ENCODE data around the gene PSEN2.

PSEN2 gene

DNA sequence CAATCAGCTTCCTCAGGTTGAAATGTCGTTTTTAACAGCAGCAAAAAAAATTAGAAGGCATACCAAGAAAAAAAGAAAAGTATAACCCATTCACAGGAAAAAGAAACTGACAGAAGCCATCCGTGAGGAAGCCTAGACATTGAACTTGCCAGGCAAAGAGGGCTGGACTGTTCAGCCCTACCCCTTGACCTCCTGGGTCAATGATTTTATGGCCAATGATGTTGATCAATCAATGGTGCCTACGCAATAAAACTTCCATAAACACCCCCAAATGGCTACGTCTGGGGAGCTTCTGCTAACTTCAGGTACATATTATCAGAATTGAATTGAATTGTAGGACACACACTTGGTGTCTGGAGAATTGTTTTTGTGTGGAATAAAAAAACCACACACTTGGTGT lies 4.8 kb upstream of the PSEN2 start:
- DNase-seq (ENCODE audit: low spot score), result no peak

DNA sequence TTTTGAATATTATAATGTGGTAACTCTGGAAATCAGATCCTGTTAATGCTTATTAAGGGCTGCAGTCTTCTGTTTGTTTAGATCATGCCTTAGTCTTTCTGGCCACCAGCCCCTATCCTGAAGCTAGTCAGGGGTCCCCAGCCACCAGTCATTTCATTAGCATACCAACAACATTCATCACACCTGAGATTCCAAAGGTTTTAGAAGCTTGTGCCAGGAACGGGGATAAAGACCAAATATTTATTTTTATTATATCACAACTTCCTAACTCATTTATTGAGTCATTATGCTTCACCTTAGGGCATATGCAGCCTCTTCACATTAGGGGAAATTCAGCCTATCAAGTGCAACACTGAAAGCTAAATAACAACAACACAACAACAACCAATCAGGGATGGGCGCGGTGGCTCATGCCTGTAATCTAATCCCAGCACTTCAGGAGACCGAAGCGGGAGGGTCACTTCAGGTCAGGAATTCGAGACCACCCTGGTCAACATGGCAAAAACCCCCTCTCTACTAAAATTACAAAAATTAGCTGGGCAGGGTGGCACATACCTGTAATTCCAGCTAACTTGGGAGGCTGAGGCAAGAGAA lies 2.9 kb upstream of the PSEN2 start:
- DNase-seq (ENCODE audit: low spot score), result no peak

DNA sequence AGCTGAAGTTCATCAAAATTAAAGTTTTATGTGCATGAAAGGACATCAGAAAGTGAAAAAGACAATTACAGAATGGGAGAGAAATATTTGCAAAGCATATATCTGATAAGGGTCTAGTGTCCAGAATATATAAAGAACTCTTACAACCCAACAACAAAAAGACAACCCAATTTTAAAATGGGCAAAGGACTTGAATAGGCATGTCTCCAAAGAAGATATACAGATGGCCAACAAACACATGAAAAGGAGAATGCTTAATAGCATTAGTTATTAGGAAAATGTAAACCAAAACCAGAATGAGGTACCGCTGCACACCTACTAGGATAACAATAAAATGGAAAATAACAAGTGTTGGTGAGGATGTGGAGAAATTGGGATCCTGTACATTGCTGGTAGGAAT lies 1.7 kb upstream of the PSEN2 start:
- DNase-seq (ENCODE audit: low spot score), result no peak

DNA sequence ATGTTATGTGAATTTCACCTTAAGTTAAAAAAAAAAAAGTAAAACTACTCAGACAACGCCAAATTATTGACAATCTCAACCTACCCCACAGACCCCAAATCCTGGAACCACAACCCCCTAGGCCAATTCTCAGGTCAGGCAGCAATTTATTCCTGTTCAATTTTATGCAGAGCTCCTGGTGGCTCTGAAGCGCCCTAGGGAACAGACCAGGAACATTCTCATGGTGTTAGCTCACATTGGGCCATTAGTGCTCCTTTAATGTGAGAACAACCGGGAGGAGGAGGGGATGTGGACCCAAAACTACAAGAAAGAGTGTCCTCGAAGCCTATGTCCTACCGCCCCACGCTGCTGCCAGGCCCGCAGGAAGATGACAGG lies 403 bp upstream of the PSEN2 start:
- DNase-seq (ENCODE audit: low spot score), result no peak

DNA sequence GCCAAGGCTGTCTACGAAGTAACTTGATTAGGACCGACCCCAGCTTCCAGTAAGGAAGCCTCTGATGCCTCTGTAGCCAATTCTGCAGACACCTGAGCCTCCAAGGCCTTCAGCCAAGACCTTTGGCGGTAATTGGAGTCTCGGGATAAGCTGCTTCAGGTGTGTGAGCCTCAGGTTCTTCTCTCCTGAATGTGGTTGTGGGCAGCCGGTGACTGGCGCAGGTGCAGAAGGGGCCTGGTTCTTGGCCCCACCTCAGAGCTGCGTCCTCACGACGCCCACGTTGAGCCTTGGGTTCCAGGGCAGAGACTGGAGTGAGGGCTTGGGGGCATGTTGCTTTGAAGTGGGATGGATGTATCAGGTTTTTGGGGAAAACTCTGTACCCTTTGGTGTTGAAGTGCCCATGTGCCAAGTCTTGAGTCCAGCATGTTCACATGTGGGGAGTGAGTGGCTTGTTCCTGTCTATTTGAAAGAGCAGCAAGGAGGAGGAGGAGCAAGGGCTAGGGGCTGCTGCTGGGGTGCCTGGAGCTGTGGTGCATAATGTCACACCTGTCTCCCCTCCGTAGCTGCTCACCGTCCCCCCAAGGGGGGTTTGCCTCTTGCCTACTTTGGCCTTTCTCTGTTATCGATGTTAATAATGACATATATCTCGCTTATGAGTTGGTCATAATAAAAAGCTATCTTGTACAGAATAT lies 1.4 kb downstream of the PSEN2 start:
- no peak for DNase-seq (ENCODE audit: low spot score)

DNA sequence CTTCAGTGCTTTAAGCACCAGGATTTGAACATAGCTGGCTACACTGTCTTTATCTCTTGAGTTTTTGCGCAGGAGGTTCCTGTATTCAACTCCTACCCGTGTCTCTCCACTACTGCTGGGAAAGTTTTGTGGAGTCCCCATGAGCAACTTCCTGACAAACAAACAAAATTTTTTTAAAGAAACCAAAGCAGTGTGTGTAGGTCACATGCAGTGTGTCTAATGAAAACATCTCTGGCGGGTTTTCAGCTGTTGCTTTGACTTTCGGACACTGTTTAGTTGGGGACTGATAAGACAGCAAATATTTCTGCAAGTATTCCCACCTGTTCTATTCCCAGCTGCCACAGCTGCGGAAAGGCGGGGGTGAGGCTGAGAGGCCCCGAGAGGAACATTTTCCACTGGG lies 2.0 kb downstream of the PSEN2 start:
- DNase-seq (ENCODE audit: low spot score), result no peak

DNA sequence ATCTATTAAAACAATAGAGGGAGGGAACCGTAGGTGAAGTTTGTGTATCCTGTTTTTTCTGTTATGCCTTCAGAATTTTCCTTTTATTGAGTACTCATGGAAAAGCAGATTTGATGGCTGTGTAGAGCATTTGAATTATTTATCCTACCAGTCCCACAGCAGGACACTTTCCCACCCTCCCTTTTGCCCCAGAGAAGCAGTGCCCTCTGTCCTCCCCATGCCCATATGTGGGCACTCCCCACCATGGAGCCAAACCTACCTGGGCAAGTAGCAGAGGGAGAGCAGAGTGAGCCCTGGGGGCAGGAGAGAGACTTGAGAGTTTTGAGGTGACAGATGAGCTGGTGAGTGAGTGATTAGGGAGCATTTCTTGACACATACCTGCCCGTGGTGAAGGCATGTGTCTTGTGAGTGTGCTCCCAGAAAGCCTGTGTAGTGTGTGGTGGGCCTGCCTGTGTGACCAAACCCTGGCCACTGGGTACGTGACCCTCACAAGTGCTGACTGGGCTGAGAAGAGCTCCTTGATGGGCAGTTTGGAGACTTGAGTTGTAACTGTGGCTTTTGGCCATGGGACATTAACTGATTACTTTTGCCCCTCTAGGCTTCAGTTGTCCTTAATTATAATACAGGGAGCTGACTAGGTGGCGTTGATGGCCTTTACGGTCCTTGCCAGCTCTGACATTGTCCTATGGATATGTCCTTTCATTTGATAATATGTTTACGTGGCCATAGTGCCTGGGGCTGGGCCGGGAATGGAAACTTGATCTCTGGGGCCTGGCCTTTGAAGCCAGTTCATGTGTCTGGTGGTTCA lies 3.6 kb downstream of the PSEN2 start:
- DNase-seq (ENCODE audit: low spot score), result no peak

DNA sequence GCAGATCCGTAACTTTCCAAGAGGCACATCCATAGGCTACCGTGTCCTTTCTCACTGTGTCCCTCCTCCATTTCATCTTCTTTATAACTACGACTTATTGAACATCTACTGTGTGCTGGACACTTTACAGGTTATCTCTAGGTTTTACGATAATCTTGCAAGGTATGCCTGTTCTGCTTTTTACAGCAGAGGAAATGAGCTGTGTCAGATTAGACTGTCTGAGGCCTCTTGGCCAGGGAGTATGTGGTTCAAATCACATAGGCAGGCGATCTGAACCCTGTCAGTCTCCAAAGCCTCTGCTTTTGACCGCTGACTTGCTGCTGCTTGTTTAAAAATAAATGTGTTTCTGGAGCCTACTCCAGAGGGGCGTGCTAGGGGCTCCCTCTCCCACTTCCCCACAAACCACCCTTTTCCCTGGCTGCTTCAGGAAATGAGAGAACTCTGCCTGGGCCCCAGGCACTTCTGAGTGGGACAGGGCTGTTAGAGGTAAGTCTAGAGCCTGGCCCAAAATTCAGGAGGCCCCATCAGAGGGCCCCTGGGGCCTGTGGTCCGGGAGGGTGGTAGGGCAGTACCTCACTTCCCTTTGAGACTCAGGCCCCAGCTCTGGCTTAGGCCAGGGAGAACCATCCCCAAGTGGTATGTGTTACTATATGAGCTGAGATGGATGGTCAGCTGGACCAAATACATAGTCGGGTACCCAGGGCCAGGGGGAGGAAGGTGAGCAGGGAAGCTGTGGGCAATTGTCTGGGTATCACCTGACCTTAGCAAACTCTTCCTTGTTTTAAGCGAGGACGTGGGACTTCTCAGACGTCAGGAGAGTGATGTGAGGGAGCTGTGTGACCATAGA lies 4.4 kb downstream of the PSEN2 start:
- DNase-seq (ENCODE audit: low spot score), result no peak

DNA sequence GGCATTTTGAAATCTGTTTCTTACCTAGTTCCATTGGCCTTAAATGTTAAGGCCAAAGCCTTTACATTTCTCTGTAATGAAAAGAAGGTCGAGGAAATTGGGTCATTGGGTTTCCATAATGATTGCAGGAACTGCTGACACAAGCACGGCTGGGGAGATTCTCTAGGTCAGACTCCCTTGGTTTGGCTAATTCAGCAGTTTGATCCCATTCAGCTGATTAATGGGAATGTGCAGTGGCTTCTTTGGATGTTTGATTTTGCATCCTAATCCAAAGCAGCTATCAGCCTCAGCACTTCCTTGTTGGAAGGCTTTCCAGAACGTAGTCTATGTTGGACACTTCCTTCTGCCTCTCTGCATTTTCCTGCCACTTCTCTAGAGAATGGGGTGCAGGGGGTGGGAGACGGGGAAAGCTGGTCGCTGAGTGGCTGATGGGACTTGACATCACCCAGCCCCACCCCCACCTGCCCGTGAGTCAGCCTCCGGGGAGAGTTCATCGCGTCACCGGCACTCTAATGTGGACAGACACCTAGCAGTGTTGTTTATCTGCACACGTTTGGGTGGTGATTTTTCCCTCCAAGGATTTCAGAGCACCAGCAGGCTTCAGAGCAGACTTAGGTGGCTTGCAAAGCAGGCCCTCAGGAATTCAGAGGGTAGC lies 5.4 kb downstream of the PSEN2 start:
- DNase-seq (ENCODE audit: low spot score), result no peak

DNA sequence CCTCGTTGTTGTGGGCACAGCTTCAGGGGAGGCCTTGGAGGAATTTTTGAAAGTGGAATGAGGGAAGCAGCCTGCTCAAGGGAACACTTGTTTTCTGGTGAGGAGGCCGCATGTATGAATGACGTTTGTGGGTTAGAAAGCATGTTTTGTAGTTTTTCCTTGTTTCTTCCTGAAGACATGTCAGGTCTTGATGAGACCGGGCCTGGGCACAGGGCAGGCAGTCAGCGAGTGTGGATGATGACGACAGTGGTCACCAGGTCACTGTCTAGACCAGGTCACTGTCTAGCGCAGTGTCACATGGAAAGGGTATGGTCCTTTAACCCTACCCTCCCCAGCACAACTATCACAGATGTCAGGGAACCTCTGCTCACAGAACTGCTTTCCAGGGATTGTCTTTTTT lies 7.3 kb downstream of the PSEN2 start:
- DNase-seq (ENCODE audit: low spot score), result no peak

DNA sequence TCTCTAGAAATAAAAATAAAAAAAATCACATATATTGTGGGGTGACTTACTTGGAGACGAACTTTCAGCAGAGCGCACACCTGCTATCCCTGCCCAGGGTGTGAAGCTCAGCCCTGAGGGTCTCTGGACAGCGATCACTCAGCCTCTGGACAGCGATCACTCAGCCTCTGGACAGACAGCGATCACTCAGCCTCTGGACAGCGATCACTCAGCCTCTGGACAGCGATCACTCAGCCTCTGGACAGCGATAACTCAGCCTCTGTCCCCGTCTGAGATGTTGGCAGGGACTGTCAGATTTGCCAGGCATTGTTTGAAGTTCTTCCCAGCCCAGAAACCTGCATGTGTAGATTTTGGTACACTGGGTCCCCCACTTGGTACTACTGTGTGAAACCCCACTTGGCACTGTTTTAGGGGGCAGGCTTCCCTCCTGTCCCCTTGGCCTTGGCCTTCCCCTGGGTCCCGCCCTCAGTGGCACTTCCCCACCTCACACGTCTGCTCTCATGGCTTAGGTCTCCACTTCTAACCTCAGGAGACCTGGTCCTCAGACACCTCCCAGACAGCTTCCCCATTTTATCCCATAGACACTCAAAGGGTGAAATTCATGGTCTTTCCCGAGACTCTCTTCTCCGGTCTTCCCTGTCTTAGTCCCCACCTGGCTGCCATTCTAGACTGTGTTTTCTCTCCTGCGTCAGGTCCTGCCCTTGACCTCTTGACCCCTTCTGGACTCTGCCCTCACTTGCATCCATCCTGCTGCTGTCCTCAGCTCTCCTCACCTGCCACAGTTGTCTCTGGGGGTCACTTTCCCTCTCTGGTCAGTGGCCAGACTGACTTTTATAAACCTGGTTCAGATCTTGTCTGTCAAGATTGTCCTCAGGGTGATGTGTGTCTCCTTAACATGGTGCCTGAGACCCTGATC lies 10.2 kb downstream of the PSEN2 start:
- no peak for DNase-seq (ENCODE audit: low spot score)

DNA sequence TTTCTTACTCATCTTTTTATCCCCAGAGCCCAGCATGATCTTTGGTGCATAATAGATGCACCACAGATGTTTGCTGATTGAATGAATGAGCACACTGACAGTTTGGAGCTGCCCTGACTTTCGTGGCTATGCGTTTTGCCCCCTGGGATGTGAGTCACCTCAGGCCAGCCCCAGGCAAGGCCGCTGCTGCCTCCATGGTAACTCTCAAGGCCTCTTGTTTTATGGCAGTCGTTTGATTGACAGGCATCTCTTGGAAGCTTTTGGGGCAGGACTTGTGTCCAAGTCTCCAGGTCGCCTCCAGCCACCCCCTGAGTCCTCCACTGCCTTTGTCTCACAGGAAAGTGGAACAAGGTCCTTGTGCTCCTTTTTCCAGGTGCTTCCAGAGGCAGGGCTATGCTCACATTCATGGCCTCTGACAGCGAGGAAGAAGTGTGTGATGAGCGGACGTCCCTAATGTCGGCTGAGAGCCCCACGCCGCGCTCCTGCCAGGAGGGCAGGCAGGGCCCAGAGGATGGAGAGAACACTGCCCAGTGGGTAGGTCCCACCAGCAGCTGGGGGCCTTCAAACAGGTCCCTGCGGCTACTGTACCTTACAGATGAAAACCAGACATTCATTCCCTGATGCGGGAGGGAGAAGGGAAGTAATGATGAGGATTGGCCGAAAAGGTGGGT lies 11.2 kb downstream of the PSEN2 start:
- DNase-seq (ENCODE audit: low spot score), result no peak

DNA sequence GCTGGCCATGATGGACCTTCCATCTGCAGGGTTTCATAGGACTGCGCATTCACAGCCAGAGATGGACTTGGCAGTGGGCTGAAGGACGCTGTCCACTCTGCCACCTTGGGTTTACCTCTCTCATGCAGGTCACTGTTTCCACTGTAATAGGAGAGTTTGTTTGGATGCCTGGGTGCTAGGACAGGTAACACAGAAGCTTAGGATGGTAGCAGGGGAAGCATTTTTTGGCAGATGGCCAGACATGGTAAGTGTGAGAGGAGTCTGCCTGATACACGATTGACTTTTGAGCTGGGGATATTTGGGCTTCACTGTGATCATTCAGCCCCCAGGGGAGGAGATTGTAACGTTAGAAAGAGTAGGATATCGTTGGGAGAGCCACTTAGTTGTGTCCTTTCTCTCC lies 11.8 kb downstream of the PSEN2 start:
- no peak for DNase-seq (ENCODE audit: low spot score)

DNA sequence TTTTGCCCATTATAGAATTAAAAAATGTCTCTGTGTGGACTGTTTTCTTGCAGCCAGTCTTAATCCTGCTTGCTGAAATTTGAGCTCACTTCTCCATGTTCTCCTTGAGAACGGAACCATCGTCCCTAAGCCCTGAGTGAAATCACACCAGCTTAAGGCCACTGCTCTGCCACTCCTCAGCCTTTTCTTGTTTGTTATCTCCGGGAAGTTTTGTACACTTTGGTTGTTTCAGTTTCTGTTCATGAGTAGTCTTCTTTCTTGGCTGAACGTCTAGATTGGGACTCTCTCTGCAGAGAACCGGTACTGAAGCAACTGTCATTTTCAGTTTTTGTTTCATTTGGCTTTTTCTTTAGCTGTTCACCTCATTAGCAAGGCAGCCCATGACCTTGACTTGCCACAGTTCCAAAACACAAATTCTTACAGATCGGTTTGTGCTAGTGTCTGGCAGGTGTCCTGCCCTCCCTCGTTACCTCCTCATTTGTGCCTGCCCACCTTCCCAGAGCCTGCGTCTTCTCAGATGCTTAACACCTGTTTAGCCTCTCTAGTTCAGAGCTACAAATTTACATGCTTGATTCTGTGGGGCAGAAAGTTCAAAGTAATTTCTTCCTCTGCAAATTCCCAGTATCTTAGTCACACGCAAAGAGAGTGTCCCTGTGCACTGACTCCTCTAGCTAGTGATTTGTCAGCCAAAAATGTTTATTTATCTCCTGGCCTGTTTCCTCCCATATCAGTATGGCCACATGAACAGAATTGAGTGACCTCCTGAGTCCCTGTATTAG lies 12.4 kb downstream of the PSEN2 start:
- no peak for DNase-seq (ENCODE audit: low spot score)

DNA sequence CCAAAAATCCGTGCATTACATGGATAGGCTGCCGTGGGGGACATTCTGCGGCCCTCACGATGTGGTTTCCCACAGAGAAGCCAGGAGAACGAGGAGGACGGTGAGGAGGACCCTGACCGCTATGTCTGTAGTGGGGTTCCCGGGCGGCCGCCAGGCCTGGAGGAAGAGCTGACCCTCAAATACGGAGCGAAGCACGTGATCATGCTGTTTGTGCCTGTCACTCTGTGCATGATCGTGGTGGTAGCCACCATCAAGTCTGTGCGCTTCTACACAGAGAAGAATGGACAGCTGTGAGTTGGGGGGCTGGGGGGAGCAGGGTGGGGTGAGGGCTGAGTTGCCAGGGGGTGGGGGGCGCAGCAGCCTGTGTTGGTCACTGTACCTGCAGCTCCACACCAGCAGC lies 13.2 kb downstream of the PSEN2 start:
- DNase-seq (ENCODE audit: low spot score), result no peak

DNA sequence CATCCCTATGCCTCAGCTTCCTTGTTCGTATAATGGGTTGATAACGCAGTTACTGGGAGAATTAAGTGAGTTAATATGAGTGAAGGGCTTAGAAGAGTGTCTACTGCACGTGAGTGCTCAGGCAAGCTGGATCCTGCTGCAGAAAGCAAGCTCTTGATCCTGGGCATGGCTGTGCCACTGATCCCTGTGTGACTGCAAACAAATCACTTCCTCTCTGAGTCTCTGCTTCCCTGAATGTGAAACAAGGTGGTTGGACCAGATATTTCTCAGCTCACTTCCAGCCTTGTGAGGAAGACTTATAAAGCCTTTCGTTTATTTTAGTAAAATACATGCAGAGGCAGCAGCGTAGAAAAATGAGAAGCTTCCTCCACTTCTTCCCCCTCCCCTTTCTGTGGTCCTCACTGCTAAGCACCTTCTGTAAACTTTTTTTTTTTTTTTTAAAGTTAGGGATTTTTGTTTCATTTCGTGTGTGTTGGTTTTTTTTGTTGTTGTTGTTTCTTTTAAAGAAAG lies 13.8 kb downstream of the PSEN2 start:
- no peak for DNase-seq (ENCODE audit: low spot score)

DNA sequence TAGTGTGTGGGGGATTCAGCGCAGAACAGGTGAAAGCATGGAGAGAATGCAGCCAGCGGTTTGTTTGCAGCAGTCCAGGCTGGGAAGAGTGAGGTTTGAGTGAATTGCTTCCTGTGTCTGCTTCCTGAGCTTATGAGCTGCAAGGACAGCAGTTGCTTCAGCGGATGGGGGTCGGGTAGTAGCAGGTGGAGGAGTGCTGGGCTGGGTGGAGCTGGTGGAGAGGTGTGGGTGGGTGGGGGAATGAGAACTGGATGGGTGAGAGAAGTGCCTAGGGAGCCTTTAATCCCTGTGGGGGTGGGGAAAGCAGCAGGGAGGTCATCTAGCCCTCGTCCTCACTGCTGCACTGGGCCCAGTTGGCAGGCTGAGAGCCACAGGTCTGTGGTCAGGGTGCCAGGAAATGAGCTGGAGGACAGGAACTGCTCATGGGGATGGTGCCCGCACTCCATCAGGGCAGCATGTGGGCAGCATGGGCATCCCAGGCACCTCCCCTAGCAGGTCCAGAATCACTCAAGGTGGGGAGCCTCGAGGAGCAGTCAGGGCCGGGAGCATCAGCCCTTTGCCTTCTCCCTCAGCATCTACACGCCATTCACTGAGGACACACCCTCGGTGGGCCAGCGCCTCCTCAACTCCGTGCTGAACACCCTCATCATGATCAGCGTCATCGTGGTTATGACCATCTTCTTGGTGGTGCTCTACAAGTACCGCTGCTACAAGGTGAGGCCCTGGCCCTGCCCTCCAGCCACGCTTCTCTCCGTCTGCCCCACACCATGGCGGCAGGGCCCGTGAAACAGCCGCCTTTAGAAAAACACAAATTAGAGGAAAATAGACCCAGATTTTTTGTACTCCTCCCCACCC lies 14.8 kb downstream of the PSEN2 start:
- DNase-seq (ENCODE audit: low spot score), result no peak

All from Ammon's horn (tissue), 1 donor.